H54 (cell line): Measurements from ENCODE around the gene NDUFA8.

Source experiments
- DNase-seq: peaks from one replicate; pipeline ENCODE4 v3.0.0; 2011; ENCODE audit warnings: low spot score, mixed read lengths; ENCODE audit not compliant: insufficient read length
- FAIRE-seq: peaks from 3 replicates; lab custom pipeline; 2011; peaks lifted over from hg19 to GRCh38; lab: Jason Lieb, UNC
- POLR2A ChIP-seq: IDR thresholded peaks from 2 replicates; pipeline ENCODE4 v1.6.1; 2011; ENCODE audit warnings: low read depth, mild to moderate bottlenecking, low read length

NDUFA8 gene

GRCh38 chr9:122138560-122139268 is 20.9 kb downstream of the NDUFA8 start:
- FAIRE-seq = no peak
- TF ChIP-seq POLR2A = no peak
- no peak for DNase-seq

DNA sequence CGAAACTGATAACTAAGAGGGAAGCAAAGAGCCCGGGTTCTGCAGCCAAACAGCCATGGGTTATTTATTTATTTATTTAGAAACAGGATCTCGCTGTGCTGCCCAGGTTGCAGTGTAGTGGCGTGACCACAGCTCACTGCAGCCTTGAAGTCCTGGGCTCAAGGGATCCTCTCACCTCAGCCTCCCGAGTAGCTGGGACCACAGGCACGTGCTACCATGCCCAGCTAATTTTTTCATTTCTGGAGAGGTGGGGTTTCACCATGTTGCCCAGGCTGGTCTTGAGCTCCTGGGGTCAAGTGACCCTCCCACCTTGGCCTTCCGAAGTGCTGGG is 24.1 kb downstream of the NDUFA8 start:
- FAIRE-seq (no peak), DNase-seq (no peak)
- no peak for TF ChIP-seq POLR2A

DNA sequence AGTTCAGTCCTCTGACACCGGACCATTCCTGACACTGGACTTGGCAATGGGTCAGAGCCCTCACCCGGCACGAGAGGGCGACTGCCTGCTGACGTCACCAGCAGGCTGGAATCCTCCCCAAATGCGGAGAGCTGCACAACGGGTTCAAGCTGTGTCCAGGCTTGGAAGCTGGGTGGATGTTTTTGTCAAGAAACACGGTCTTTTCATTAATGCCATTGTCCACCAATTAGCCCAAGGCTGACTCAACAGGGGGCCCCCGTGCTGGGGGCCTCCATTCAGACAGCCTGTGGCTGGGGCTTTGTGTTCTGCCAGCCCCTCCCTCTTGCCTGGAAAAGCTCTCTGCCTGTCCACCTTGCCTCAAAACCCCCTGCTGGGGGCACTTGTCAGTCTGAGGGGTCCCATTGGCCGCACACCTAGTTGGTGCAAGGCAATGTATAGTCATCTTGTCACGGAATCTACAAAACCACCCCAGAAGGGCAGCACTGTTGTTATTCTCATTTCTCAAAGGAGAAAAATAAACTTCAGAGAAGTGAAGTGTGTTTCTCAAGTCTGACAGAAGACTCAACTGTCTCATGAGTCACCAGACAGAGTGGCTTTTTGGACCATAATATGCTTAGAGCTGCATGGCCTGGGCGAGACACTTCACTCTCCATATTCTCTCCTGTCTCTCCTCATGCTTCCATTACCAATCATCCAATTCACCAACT is 24.6 kb downstream of the NDUFA8 start:
- DNase-seq (no peak), FAIRE-seq (no peak)
- TF ChIP-seq POLR2A = no peak

DNA sequence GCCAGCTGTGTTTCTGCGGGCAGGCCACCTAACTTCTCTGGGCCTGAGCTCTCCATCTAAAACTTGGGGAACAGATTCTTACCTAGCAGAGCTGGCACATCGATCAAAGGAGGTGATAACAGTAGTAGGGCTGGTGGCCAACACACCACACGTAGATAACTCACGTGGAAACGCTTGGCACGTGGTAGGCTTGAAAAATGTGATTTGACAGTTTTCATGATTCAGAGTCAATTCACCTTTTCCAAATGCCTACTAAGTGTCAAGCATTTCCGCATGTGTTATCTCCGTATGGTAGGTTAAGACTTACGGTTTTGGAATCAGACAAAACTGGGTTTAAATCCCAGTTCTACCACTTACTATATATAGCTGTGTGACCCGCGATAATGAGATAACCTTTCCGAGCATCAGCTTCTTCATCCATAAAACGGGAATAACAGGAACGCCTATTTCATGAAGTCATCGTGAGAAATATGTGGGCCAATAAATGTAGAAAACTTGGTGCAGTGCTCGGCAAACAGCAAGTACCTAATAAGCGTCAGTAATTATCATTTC is 25.5 kb downstream of the NDUFA8 start:
- TF ChIP-seq POLR2A = no peak
- FAIRE-seq = no peak
- no peak for DNase-seq

DNA sequence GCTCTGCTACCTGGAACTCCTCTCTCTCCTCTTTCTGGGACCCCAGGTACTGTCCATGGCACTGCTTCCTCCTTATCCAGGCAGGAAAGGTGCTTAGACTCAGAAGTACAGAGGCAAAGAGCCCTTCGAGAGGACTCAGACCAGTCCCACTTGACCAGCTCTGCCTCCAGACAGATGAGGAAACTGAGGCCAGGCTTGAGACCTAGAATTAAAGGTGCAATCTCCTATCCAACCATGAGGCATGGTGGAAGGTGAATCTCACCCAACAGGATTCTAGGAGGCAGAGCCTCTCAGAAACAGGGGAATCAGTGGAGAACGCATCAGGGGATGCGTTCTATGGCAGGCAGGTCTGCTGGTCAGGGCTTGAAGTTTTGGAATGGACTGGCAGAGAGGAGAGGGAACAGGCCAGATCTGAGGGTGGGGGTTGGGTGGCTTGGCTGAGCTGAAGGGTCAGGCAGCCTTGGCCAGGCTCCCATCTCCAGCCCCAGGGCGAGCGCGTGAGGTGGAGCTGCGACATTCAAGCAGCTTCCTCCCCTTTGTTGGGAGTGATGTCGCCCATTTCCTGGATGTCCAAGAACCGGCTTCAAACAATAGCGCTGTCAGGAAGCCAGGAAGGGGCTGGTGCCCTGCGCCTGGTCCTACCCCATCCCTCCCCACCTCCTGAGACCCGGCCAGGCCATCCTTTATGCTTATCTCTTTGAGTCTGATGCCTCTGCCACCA is 26.2 kb downstream of the NDUFA8 start:
- FAIRE-seq (no peak), DNase-seq (no peak)
- no peak for TF ChIP-seq POLR2A

GRCh38 chr9:122132539-122132938 is 27.0 kb downstream of the NDUFA8 start:
- FAIRE-seq = no peak
- no peak for TF ChIP-seq POLR2A
- no peak for DNase-seq

GRCh38 chr9:122131401-122132001 is 28.1 kb downstream of the NDUFA8 start:
- DNase-seq (no peak), FAIRE-seq (no peak)

GRCh38 chr9:122130837-122131236 is 28.7 kb downstream of the NDUFA8 start:
- FAIRE-seq = no peak
- TF ChIP-seq POLR2A = no peak

More at GRCh38 chr9:122131401-122132001, 28.1 kb downstream of the NDUFA8 start:
- no peak for TF ChIP-seq POLR2A

GRCh38 chr9:122129969-122130368 is 29.6 kb downstream of the NDUFA8 start:
- FAIRE-seq (no peak), DNase-seq (no peak)
- TF ChIP-seq POLR2A = no peak

More at GRCh38 chr9:122130837-122131236, 28.7 kb downstream of the NDUFA8 start:
- DNase-seq = no peak

DNA sequence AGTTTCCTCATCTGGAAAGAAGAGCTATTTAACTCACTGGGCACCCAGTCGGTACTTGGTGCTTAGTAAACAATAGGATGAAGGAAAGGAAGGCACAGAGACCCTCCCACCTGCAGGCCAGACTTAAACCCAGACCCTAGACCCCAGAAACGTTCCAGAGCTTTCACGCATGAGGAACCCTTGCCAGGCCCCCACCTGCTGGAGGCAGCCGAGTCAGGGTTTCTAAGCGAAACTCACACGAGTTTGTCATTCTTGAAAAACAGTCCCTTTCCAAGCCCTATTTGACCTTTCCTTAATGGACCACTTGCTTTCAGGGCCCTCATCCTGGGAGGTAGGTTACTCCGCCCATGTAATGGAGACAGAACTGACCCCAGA is 30.6 kb downstream of the NDUFA8 start:
- DNase-seq (no peak), FAIRE-seq (no peak)
- no peak for TF ChIP-seq POLR2A

DNA sequence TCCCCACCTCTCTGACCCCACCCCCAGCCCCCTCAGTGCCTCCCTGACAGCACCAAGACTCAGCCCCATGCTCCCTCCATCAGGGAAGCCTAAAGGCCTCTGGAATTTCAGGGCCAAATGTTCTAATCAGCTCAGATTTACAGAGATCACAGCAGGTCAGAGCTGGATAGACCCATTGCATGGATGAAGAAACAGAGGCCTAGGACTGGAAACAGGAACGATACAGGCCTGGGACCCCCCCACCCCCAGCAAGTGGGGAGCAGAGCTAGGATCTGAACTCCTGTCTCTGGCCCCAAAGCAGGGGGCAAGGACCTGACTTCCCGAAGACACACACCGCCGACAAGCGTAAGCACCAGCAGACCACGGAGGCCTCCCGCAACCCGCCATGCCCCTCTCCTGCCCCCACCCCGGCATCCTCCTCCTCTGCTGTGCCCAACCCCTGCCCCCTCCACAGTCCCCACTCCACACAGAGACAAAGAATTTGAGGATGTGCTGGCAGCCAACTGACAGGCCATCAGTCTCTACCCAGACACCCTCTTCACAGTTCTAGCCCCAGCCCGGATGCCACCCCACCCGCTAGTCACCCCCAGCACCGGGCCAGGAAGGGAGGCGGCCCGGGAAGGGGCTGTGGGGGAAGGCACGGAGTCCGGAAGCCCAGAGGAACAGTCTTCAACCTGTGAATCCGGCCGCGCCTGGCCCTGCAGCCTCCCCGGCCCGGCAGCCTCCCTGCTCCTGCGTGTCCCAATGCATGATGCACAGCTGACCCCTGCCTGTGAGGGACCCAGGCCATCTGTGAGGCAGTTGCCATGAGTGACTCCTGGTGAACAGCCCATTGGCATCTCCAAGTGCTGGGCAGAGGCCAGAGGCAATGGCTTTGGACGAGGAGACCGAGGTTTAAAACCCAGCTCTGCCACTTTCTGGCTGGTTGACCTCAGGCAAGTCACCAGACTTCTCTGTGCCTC is 31.3 kb downstream of the NDUFA8 start:
- DNase-seq (no peak), FAIRE-seq (no peak)
- no peak for TF ChIP-seq POLR2A

DNA sequence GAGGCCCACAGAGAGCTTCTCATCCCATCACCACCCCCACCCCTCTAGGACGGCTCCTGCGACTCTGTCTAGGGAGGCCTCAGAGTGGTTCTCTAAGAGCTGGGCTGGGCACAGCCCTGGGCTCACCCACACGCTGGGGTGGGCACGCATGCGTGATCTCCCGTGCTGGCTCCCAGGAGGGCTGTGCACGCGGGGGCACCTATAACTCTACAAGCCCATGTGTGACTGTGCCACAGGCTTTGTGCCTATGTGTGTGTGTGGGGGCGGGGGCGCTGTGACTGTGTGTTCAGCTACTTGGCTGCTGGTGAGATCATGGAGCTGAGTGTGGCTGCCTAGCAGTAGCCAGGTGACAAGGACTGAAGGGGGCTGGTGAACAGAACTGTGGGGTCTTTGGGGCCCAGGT is 32.2 kb downstream of the NDUFA8 start:
- FAIRE-seq (no peak), DNase-seq (no peak)
- TF ChIP-seq POLR2A = no peak

GRCh38 chr9:122126331-122127261 is 33.0 kb downstream of the NDUFA8 start:
- no peak for DNase-seq
- FAIRE-seq = no peak
- TF ChIP-seq POLR2A = no peak
